Type B pancreatic cell (in vitro differentiated cells): ENCODE data around the gene EP300. TPM values are rescaled to one million over a fixed set of nuclear protein-coding genes. Genes with fewer than 3 reads are reported as not detected.

Source experiments
- DNase-seq: peaks from one replicate; pipeline ENCODE4 v3.0.0; 2021; ENCODE audit warnings: mixed read lengths; ENCODE audit not compliant: unreplicated experiment; ENCODE audit errors: extremely low spot score
- H3K27ac Mint-ChIP-seq: 2 replicates; pipeline ENCODE4 v1.8.0; 2021; ENCODE audit warnings: mild to moderate bottlenecking, mixed read lengths
- H3K27me3 Mint-ChIP-seq: 2 replicates; pipeline ENCODE4 v1.8.0; 2021; ENCODE audit warnings: mixed read lengths
- H3K36me3 Mint-ChIP-seq: 2 replicates; pipeline ENCODE4 v1.8.0; 2021; ENCODE audit warnings: mixed read lengths
- H3K4me1 Mint-ChIP-seq: one replicate; pipeline ENCODE4 v1.8.0; 2021; ENCODE audit warnings: mixed read lengths; ENCODE audit not compliant: unreplicated experiment
- H3K4me3 Mint-ChIP-seq: 2 replicates; pipeline ENCODE4 v1.8.0; 2021; ENCODE audit warnings: mild to moderate bottlenecking, mixed read lengths
- H3K9me3 Mint-ChIP-seq: 2 replicates; pipeline ENCODE4 v1.8.0; 2021; ENCODE audit warnings: mixed read lengths
- total RNA-seq: library from RNA; stranded (reverse); gene quantifications from 2 replicates; pipeline ENCODE4 v1.2.1, GENCODE V29; 2021; ENCODE audit warnings: low replicate concordance
- TF ChIP-seq, protein P1 (sequence below): fragments of 200-600 bp; sonication (generic); conservative IDR thresholded peaks from 2 replicates; pipeline ENCODE4 v1.5.0; 2021; ENCODE audit warnings: antibody characterized with exemption, mild to moderate bottlenecking

EP300 gene
- total RNA-seq, 1 donor from 2014 or later, result 87.2 TPM

DNA sequence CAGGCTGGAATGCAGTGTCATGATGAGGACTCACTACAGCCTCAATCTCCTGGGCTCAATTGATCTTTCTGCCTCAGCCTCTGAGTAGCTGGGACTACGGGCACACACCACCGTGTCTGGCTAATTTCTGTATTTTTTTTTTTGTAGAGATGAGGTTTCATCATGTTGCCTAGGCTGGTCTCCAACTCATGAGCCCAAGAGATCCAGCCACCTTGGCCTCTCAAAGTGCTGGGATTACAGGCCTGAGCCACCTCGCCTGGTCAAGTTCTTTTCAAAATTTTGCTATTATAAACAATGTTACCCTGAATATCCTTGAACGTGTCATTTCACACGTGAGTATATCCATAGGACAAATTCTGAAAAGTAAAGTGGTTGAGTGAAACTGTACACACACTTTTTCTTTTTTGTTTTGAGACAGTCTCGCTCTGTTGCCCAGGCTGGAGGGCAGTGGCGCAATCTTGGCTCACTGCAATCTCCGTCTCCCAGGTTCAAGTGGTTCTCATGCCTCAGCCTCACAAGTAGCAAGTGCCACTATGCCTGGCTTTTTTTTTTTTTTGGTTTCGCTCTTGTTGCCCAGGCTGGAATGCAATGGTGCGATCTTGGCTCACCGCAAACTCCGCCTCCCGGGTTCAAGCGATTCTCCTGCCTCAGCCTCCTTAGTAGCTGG is 21.6 kb upstream of the EP300 start:
- TF ChIP-seq, protein P1, sequence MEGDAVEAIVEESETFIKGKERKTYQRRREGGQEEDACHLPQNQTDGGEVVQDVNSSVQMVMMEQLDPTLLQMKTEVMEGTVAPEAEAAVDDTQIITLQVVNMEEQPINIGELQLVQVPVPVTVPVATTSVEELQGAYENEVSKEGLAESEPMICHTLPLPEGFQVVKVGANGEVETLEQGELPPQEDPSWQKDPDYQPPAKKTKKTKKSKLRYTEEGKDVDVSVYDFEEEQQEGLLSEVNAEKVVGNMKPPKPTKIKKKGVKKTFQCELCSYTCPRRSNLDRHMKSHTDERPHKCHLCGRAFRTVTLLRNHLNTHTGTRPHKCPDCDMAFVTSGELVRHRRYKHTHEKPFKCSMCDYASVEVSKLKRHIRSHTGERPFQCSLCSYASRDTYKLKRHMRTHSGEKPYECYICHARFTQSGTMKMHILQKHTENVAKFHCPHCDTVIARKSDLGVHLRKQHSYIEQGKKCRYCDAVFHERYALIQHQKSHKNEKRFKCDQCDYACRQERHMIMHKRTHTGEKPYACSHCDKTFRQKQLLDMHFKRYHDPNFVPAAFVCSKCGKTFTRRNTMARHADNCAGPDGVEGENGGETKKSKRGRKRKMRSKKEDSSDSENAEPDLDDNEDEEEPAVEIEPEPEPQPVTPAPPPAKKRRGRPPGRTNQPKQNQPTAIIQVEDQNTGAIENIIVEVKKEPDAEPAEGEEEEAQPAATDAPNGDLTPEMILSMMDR, result no peak
- Mint-ChIP-seq H3K27ac (no peak overlapping the region), H3K4me3 (no peak overlapping the region)

DNA sequence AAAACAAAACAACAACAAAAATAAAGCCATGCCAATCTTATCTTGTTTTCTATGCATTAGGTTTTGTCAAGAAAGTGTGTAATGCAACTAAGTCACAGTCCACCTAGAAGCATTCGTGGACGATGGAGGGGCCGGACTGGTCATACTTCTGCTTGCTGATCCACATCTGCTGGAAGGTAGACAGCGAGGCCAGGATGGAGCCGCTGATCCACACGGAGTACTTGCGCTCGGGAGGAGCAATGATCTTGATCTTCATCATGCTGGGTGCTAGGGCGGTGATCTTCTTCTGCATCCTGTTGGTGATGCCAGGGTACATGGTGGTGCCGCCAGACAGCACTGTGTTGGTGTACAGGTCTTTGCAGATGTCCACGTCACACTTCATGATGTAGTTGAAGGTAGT is 18.3 kb upstream of the EP300 start:
- no peak for DNase-seq
- Mint-ChIP-seq H3K9me3 (no peaks in the 10 kb centered on the region), H3K27me3 (no peaks in the 10 kb centered on the region), H3K36me3 (no peaks in the 10 kb centered on the region), H3K27ac (no peak overlapping the region), H3K4me3 (no peak overlapping the region), H3K4me1 (no peaks in the 10 kb centered on the region)
- TF ChIP-seq, protein P1, result no peak

More for the DNA sequence above, 21.6 kb upstream of the EP300 start:
- no peak for DNase-seq
- Mint-ChIP-seq H3K9me3 (no peaks in the 10 kb centered on the region), H3K27me3 (no peaks in the 10 kb centered on the region), H3K36me3 (no peaks in the 10 kb centered on the region), H3K4me1 (no peaks in the 10 kb centered on the region)

DNA sequence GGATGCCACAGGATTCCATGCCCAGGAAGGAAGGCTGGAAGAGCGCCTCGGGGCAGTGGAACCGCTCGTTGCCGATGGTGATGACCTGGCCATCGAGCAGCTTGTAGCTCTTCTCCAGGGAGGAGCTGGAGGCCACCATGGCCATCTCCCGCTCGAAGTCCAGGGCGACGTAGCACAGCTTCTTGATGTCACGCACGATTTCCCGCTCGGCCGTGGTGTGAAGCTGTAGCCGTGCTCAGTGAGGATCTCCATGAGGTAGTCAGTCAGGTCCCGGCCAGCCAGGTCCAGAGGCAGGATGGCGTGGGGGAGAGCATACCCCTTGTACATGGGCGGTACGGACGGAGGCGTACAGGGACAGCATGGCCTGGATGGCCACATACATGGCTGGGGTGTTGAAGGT is 17.9 kb upstream of the EP300 start:
- H3K4me3 Mint-ChIP-seq, result no peak overlapping the region
- TF ChIP-seq, protein P1, result no peak
- H3K9me3 Mint-ChIP-seq, result no peaks in the 10 kb centered on the region
- no peak for DNase-seq
- no peaks in the 10 kb centered on the region for H3K4me1 Mint-ChIP-seq
- H3K27ac Mint-ChIP-seq, result no peak overlapping the region
- H3K27me3 Mint-ChIP-seq, result no peaks in the 10 kb centered on the region
- H3K36me3 Mint-ChIP-seq, result no peaks in the 10 kb centered on the region

DNA sequence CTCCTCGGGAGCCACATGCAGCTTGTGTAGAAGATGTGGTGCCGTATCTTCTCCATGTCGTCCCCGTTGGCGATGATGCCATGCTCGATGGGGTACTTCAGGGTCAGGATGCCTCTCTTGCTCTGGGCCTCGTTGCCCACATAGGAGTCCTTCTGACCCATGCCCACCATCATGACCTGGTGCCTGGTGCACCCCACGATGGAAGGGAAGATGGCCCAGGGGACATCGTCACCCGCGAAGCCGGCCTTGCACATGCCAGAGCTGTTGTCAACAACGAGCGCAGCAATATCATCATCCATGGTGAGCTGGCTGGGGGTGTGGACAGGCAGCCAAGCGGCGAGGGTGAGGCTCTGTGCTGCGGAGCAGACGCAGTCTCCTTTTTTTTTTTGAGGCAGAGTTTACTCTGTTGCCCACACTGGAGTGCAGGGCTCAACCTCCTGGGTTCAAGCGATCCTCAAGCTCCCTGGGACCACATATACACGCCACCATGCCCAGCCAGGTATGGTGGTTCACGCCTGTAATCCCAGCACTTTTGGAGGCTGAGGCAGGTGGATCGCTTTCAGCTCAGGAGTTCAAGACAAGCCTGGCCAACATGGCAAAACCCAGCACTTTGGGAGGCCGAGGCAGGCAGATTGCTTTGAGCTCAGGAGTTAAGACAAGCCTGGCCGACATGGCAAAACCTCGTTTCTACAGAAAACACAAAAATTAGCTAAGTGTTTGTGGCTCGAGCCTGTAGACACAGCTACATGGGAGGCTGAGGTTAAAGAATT is 17.3 kb upstream of the EP300 start:
- Mint-ChIP-seq H3K27me3 (no peaks in the 10 kb centered on the region), H3K27ac (no peak overlapping the region), H3K4me3 (no peak overlapping the region), H3K36me3 (no peaks in the 10 kb centered on the region), H3K9me3 (no peaks in the 10 kb centered on the region), H3K4me1 (no peaks in the 10 kb centered on the region)
- DNase-seq, result no peak
- TF ChIP-seq, protein P1, result no peak

DNA sequence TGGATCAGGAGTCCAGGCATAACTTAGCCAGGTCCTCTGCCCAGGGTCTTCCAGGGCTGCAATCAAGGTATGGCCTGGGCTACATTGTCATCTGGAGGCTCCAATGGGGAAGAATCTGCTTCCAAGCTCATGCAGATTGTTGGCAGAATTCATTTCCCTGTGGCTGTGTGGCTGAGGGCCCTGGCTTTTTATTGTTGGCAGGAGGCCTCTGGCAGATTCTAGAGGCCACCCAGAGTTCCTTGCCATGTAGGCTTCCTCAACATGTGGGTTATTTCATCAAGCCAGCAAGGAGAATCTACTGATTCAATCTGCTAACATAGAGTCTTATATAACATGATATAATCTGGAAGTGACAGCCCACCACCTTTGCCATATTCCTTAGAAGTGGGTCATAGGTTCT is 16.4 kb upstream of the EP300 start:
- no peaks in the 10 kb centered on the region for H3K9me3 Mint-ChIP-seq
- no peak overlapping the region for H3K27ac Mint-ChIP-seq
- DNase-seq, result no peak
- TF ChIP-seq, protein P1, result no peak
- H3K36me3 Mint-ChIP-seq, result no peaks in the 10 kb centered on the region
- H3K27me3 Mint-ChIP-seq, result no peaks in the 10 kb centered on the region
- H3K4me3 Mint-ChIP-seq, result no peak overlapping the region
- no peaks in the 10 kb centered on the region for H3K4me1 Mint-ChIP-seq
